ENCODE data around the gene RXRB. TPM values are rescaled to one million over a fixed set of nuclear protein-coding genes. Genes with fewer than 3 reads are reported as not detected.

RXRB gene
- total and polyA plus RNA-seq, 7 donors: 19.2 to 45.9 (median 34.7) TPM

- Histone ChIP-seq H3K4me3 (no peak overlapping the region), H3K27me3 (ENCODE audit: insufficient read depth in 3 of 3, low read length in 2 of 3) (no peaks in the 10 kb centered on the region), H3K9me3 (no peaks in the 10 kb centered on the region), H3K36me3 (ENCODE audit: insufficient read depth in 1 of 2, low read depth in 1 of 2) (no peaks in the 10 kb centered on the region), H3K4me1 (no peaks in the 10 kb centered on the region), H3K27ac (no peak overlapping the region)
- intact Hi-C loops (cut with DNase I): no loop called here
- no peak for TF ChIP-seq CTCF (IDR thresholded peaks at IDR 0.05)
- ATAC-seq (no peak), DNase-seq (no peak)
- WGBS, 3 donors: 82 to 83% (median 82%) methylated on average over 10 of the region's 10 CpGs
Observed at GRCh38 chr6:33175436-33176069, 24.9 kb downstream of the RXRB start.

GRCh38 chr6:33174784-33175183, 25.7 kb downstream of the RXRB start:
- H3K4me3 ChIP-seq: no peak overlapping the region
- DNase-seq (no peak), ATAC-seq (no peak)
- WGBS, 3 donors: 69 to 95% (median 85%) methylated on average over 4 of the region's 4 CpGs
- H3K27ac ChIP-seq: no peak overlapping the region
- no peaks in the 10 kb centered on the region for H3K4me1 ChIP-seq
- H3K27me3 ChIP-seq (ENCODE audit: insufficient read depth in 3 of 3, low read length in 2 of 3): no peaks in the 10 kb centered on the region
- H3K9me3 ChIP-seq: no peaks in the 10 kb centered on the region
- intact Hi-C loops (cut with DNase I): no loop called here
- TF ChIP-seq CTCF (IDR thresholded peaks at IDR 0.05): no peak
- H3K36me3 ChIP-seq (ENCODE audit: insufficient read depth in 1 of 2, low read depth in 1 of 2): no peaks in the 10 kb centered on the region

- 53 to 67% (median 65%) methylated on average over 10 to 11 of the region's 11 CpGs for WGBS, 3 donors
- no peaks in the 10 kb centered on the region for H3K4me1 ChIP-seq
- H3K4me3 ChIP-seq: no peak overlapping the region
- no peaks in the 10 kb centered on the region for H3K27me3 ChIP-seq (ENCODE audit: insufficient read depth in 3 of 3, low read length in 2 of 3)
- DNase-seq (no peak), ATAC-seq (no peak)
- H3K9me3 ChIP-seq: no peaks in the 10 kb centered on the region
- intact Hi-C loops (cut with DNase I): no loop called here
- no peak for TF ChIP-seq CTCF (IDR thresholded peaks at IDR 0.05)
- no peak overlapping the region for H3K27ac ChIP-seq
- no peaks in the 10 kb centered on the region for H3K36me3 ChIP-seq (ENCODE audit: insufficient read depth in 1 of 2, low read depth in 1 of 2)
Observed at GRCh38 chr6:33173535-33174180, 26.8 kb downstream of the RXRB start.

GRCh38 chr6:33172688-33173534, 27.6 kb downstream of the RXRB start:
- no peak overlapping the region for H3K4me3 ChIP-seq
- H3K9me3 ChIP-seq: no peaks in the 10 kb centered on the region
- ATAC-seq (peak in 1 of 4 donors; percentile 47), DNase-seq (peak in 1 of 2 donors; percentile 30)
- peak; percentile 18 for TF ChIP-seq CTCF (IDR thresholded peaks at IDR 0.05)
- 68 to 72% (median 71%) methylated on average over 16 of the region's 16 CpGs for WGBS, 3 donors
- no peak overlapping the region for H3K27ac ChIP-seq
- H3K4me1 ChIP-seq: no peaks in the 10 kb centered on the region
- intact Hi-C loops (cut with DNase I): no loop called here
- H3K27me3 ChIP-seq (ENCODE audit: insufficient read depth in 3 of 3, low read length in 2 of 3): no peaks in the 10 kb centered on the region
- no peaks in the 10 kb centered on the region for H3K36me3 ChIP-seq (ENCODE audit: insufficient read depth in 1 of 2, low read depth in 1 of 2)

All from psoas muscle (tissue), 8 donors.